ENCODE measurements around the gene TUT7. TPM values are rescaled to one million over a fixed set of nuclear protein-coding genes. Genes with fewer than 3 reads are reported as not detected.
A peak's percentile ranks its signal among the peaks of the same experiment; 100 is the strongest.

TUT7 gene
- total RNA-seq, 1 donor from 2014 or later, result 26.6 TPM

- H3K27me3 Mint-ChIP-seq (ENCODE audit: low read depth), result no peaks in the 10 kb centered on the region
- DNase-seq (ENCODE audit: low spot score in 2 of 2, unreplicated experiment in 2 of 2), result no peak
- H3K36me3 Mint-ChIP-seq, result peaks cover 11% of the 10 kb centered on the region
- H3K27ac Mint-ChIP-seq, result peak overlapping the region; percentile 43
- no peak overlapping the region for H3K4me3 Mint-ChIP-seq
- H3K4me1 Mint-ChIP-seq, result peaks cover 25% of the 10 kb centered on the region
- TF ChIP-seq, protein P1, sequence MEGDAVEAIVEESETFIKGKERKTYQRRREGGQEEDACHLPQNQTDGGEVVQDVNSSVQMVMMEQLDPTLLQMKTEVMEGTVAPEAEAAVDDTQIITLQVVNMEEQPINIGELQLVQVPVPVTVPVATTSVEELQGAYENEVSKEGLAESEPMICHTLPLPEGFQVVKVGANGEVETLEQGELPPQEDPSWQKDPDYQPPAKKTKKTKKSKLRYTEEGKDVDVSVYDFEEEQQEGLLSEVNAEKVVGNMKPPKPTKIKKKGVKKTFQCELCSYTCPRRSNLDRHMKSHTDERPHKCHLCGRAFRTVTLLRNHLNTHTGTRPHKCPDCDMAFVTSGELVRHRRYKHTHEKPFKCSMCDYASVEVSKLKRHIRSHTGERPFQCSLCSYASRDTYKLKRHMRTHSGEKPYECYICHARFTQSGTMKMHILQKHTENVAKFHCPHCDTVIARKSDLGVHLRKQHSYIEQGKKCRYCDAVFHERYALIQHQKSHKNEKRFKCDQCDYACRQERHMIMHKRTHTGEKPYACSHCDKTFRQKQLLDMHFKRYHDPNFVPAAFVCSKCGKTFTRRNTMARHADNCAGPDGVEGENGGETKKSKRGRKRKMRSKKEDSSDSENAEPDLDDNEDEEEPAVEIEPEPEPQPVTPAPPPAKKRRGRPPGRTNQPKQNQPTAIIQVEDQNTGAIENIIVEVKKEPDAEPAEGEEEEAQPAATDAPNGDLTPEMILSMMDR (IDR thresholded peaks at IDR 0.05; ENCODE audit: unreplicated experiment), result no peak
- H3K9me3 Mint-ChIP-seq, result no peaks in the 10 kb centered on the region
These were observed 77.1 kb downstream of the TUT7 start for GRCh38 chr9:86277072-86277471.

GRCh38 chr9:86275962-86276361, 78.2 kb downstream of the TUT7 start:
- H3K4me3 Mint-ChIP-seq, result no peak overlapping the region
- H3K27me3 Mint-ChIP-seq (ENCODE audit: low read depth), result no peaks in the 10 kb centered on the region
- no peaks in the 10 kb centered on the region for H3K9me3 Mint-ChIP-seq
- DNase-seq (ENCODE audit: low spot score in 2 of 2, unreplicated experiment in 2 of 2), result no peak
- H3K27ac Mint-ChIP-seq, result no peak overlapping the region
- TF ChIP-seq, protein P1 (IDR thresholded peaks at IDR 0.05; ENCODE audit: unreplicated experiment), result no peak
- peaks cover 21% of the 10 kb centered on the region for H3K36me3 Mint-ChIP-seq
- H3K4me1 Mint-ChIP-seq, result peaks cover 19% of the 10 kb centered on the region

DNA sequence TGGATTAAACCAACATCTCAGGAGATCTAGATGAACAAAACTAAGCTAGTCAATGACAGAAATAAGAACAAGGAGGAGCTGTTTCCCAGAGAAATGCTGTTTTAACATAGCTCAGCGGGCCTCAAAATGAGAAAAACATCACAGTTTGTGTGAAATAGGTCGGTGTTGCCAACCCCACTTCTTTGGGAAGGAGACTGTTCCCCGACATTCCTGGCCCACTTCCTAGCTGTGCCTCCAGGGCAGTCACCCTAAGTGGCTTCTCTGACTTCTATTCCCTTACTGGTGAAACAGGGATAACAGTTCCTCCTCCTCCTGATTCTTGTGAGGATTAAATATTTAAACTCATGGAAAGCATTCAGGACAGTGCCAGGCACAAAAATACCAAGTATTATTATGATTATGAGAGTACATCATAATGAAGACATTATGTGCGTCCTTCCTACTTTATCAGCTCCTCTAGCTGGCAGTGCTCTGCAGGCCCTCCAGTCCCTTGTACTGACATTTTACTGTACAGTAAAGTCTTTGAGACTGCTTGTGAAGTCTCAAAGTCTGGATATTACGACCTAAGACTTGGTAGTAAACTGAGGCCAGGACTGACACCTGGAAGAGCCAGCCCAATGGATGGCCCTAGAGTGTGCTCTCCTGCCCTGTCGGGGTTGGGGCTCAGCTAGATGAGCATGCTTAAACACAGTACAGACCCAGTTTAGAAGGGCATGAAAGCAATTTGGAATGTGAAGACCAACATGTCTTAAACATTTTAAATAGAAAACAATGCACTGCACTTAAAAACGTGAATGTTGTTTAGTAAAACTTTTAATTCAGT, 79.2 kb downstream of the TUT7 start:
- H3K4me1 Mint-ChIP-seq, result peaks cover 15% of the 10 kb centered on the region

DNA sequence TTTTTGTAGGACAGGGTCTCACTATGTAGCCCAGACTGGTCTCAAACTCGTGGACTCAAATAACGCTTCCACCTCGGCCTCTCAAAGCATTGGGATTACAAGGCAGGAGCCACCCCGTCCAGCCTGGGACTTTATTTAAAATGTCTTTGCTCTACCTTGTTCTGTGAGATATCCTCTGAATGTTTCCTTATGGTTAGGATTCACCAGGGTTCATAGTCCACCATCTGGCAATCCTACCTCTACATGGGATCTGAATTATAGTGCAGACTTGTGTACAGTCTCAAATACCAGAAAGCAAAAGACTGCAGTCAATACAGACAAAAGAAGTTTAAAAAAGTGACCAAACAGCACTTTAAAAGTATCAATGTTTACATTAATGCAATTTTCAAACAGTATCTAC, 82.0 kb downstream of the TUT7 start:
- Mint-ChIP-seq H3K9me3 (no peaks in the 10 kb centered on the region), H3K27ac (no peak overlapping the region), H3K4me3 (no peak overlapping the region), H3K27me3 (ENCODE audit: low read depth) (no peaks in the 10 kb centered on the region), H3K36me3 (peaks cover 31% of the 10 kb centered on the region), H3K4me1 (peaks cover 4% of the 10 kb centered on the region)
- TF ChIP-seq, protein P1 (IDR thresholded peaks at IDR 0.05; ENCODE audit: unreplicated experiment), result no peak
- DNase-seq (ENCODE audit: low spot score in 2 of 2, unreplicated experiment in 2 of 2), result no peak

More for the DNA sequence above, 79.2 kb downstream of the TUT7 start:
- TF ChIP-seq, protein P1 (IDR thresholded peaks at IDR 0.05; ENCODE audit: unreplicated experiment), result no peak
- DNase-seq (ENCODE audit: low spot score in 2 of 2, unreplicated experiment in 2 of 2), result no peak
- Mint-ChIP-seq H3K4me3 (no peak overlapping the region), H3K36me3 (peaks cover 21% of the 10 kb centered on the region), H3K27ac (no peak overlapping the region), H3K9me3 (no peaks in the 10 kb centered on the region), H3K27me3 (ENCODE audit: low read depth) (no peaks in the 10 kb centered on the region)

- Mint-ChIP-seq H3K36me3 (peaks cover 21% of the 10 kb centered on the region), H3K27me3 (ENCODE audit: low read depth) (no peaks in the 10 kb centered on the region), H3K9me3 (no peaks in the 10 kb centered on the region), H3K4me1 (no peaks in the 10 kb centered on the region), H3K4me3 (no peak overlapping the region), H3K27ac (no peak overlapping the region)
- TF ChIP-seq, protein P1 (IDR thresholded peaks at IDR 0.05; ENCODE audit: unreplicated experiment), result no peak
- DNase-seq (ENCODE audit: low spot score in 2 of 2, unreplicated experiment in 2 of 2), result no peak
These were observed 90.3 kb downstream of the TUT7 start for GRCh38 chr9:86263876-86264275.
